Measurements from ENCODE around the gene METTL5.

- TF ChIP-seq ZNF274 (IDR thresholded peaks at IDR 0.05; ENCODE audit: low read depth, low read length) (no peak), YY1 (IDR thresholded peaks at IDR 0.05; ENCODE audit: insufficient read depth, insufficient read length) (no peak)
Measured at GRCh38 chr2:169819106-169819505, 5.6 kb downstream of the METTL5 start.
